Suprapubic skin (tissue), 3 donors: ENCODE data around the gene CD244.

Experiments
- CTCF ChIP-seq, 2 donors: fragments of 200-600 bp in 1 of 2; fragments of 450-650 bp in 1 of 2; sonication (generic) in 1 of 2; IDR thresholded peaks; one replicate each; pipeline ENCODE4 v1.5.1; 2016 to 2019; ENCODE audit warnings: antibody characterized with exemption in 2 of 2, mild to moderate bottlenecking in 1 of 2, moderate library complexity in 1 of 2
- POLR2AphosphoS5 ChIP-seq, 3 donors: sonication (generic); formaldehyde crosslinking; IDR thresholded peaks; one replicate each; pipeline ENCODE4 v1.6.1; 2017; ENCODE audit warnings: antibody characterized with exemption in 3 of 3

GRCh38 chr1:160800645-160801408 is 61.9 kb downstream of the CD244 start:
- TF ChIP-seq CTCF (IDR thresholded peaks at IDR 0.05) (no peak), POLR2AphosphoS5 (IDR thresholded peaks at IDR 0.05) (no peak)
